IPS-15b (cell line): ENCODE measurements around the gene ALOX12B.

Experiments
- H3K27me3 ChIP-seq: one replicate; pipeline ENCODE4 v1.6.1; 2013; ENCODE audit warnings: low read length; ENCODE audit not compliant: control insufficient read depth, insufficient read depth
- H3K36me3 ChIP-seq: one replicate; pipeline ENCODE4 v1.6.1; 2013; ENCODE audit warnings: low read length; ENCODE audit not compliant: control insufficient read depth, insufficient read depth
- H3K4me1 ChIP-seq: one replicate; pipeline ENCODE4 v1.6.1; 2013; ENCODE audit warnings: mild to moderate bottlenecking, low read length; ENCODE audit not compliant: control insufficient read depth, insufficient read depth
- H3K4me3 ChIP-seq: one replicate; pipeline ENCODE4 v1.5.1; 2013; ENCODE audit warnings: low read depth, low read length
- H3K9ac ChIP-seq: one replicate; pipeline ENCODE4 v1.6.1; 2013; ENCODE audit warnings: low read depth, mild to moderate bottlenecking, low read length
- H3K9me3 ChIP-seq: one replicate; pipeline ENCODE4 v1.6.1; 2013; ENCODE audit warnings: mild to moderate bottlenecking, low read length; ENCODE audit not compliant: control insufficient read depth, insufficient read depth

The ALOX12B gene

DNA sequence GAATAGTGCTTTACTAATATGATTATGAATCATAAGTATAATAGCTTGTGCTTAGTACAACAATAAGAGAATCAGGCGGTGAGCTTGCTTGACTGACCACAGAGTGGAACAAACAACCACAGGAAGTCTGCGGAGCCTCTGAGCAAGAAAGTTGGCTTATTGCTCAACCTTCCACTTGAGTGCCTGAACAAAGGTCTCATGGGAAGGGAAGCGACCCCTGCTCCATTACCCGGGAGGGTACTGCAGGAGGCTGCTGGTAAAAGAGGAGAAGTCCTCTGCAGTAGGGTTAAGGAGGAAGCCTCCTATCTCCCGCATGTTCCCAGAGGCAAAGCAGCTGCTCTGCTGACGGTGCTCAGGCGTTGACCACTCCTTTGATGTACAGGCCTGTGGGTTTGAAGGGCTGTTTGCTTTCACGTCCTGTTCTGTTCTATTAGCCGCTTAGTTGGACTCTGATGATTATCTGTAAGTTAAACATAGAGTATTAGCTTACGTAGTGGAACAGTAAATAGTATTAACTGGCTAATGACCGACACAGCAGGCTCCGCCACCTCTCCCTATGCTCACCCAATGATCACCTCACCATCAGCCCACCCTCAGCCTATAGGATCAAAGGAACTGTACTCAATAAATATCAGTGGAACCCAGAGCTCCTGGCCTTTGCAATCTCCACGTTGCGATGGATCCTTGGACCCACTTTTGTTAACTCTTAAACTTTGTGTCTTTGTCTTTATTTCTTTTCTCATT lies 31.1 kb downstream of the ALOX12B start:
- H3K9me3 ChIP-seq = no peaks in the 10 kb centered on the region
- peaks cover 48% of the 10 kb centered on the region for H3K27me3 ChIP-seq
- peaks cover under 1% of the 10 kb centered on the region for H3K4me1 ChIP-seq
- no peak overlapping the region for H3K9ac ChIP-seq
- no peaks in the 10 kb centered on the region for H3K36me3 ChIP-seq
- H3K4me3 ChIP-seq = no peak overlapping the region

GRCh38 chr17:8055851-8056231 lies 31.7 kb downstream of the ALOX12B start:
- no peaks in the 10 kb centered on the region for H3K9me3 ChIP-seq
- H3K9ac ChIP-seq = no peak overlapping the region
- H3K4me3 ChIP-seq = no peak overlapping the region
- peaks cover 42% of the 10 kb centered on the region for H3K27me3 ChIP-seq
- no peaks in the 10 kb centered on the region for H3K4me1 ChIP-seq
- H3K36me3 ChIP-seq = no peaks in the 10 kb centered on the region

DNA sequence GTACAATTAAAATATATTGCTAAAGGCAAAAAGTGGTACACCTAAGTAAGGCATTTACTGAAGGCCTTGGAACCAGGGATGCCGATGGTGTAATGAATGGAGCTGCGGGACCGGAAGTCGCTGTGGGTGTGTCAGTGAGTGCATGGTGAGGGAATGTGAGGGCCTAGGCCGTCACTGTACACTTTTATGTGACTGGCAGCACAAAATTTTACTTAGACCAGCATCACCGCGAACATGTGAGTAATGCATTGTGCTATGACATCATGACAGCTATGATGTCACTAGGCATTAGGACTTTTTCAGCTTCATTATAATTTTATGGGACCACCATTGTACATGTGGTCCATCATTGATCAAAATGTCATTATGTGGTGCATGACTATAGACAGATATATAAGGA lies 33.9 kb downstream of the ALOX12B start:
- Histone ChIP-seq H3K9me3 (no peaks in the 10 kb centered on the region), H3K27me3 (peaks cover 22% of the 10 kb centered on the region), H3K36me3 (no peaks in the 10 kb centered on the region), H3K4me3 (no peak overlapping the region), H3K4me1 (no peaks in the 10 kb centered on the region), H3K9ac (no peak overlapping the region)

DNA sequence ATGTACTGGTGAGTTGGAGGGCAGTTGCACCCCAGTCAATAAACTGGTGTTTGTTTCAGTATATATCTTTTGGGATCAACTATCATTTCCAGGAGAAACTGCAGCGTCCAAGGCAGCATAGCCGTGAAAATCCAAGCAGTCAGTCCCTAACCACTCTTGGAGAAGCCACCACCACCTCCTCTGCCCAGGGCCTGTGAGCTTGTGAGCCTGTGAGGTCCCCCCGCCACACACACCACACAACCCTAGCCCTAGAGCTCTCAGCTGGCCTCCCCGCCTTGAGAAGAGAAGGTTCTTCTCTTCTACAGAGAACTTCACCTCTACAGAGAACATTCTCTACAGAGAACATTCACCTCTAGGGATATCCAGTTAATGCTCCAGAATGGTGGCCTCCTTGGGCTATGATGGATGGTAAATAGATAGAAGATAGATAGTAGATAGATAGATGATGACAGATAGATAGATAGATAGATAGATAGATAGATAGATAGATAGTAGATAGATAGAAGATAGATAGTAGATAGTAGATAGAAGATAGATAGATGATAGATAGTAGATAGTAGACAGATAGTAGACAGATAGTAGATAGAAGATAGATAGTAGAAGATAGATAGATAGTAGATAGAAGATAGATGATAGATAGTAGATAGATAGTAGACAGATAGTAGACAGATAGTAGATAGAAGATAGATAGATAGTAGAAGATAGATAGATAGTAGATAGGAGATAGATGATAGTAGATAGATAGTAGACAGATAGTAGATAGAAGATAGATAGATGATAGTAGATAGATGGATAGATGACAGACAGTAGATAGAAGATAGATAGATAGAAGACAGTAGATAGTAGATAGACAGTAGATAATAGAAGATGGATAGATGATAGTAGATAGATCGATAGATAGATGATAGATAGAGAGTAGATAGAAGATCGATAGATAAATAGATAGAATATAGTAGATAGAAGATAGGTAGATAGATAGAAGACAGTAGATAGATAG lies 35.0 kb downstream of the ALOX12B start:
- H3K4me1 ChIP-seq = no peaks in the 10 kb centered on the region
- H3K27me3 ChIP-seq = peaks cover 17% of the 10 kb centered on the region
- no peak overlapping the region for H3K9ac ChIP-seq
- no peaks in the 10 kb centered on the region for H3K9me3 ChIP-seq
- no peak overlapping the region for H3K4me3 ChIP-seq
- H3K36me3 ChIP-seq = no peaks in the 10 kb centered on the region

GRCh38 chr17:8051831-8052230 lies 35.7 kb downstream of the ALOX12B start:
- no peak overlapping the region for H3K9ac ChIP-seq
- no peaks in the 10 kb centered on the region for H3K9me3 ChIP-seq
- H3K4me1 ChIP-seq = no peaks in the 10 kb centered on the region
- no peak overlapping the region for H3K4me3 ChIP-seq
- H3K27me3 ChIP-seq = peaks cover 10% of the 10 kb centered on the region
- no peaks in the 10 kb centered on the region for H3K36me3 ChIP-seq

GRCh38 chr17:8048736-8049135 lies 38.8 kb downstream of the ALOX12B start:
- Histone ChIP-seq H3K36me3 (no peaks in the 10 kb centered on the region), H3K4me3 (no peak overlapping the region), H3K27me3 (peaks cover 2% of the 10 kb centered on the region), H3K9ac (no peak overlapping the region), H3K4me1 (no peaks in the 10 kb centered on the region), H3K9me3 (no peaks in the 10 kb centered on the region)

- Histone ChIP-seq H3K36me3 (no peaks in the 10 kb centered on the region), H3K27me3 (peaks cover 2% of the 10 kb centered on the region), H3K4me1 (no peaks in the 10 kb centered on the region), H3K9ac (no peak overlapping the region), H3K9me3 (no peaks in the 10 kb centered on the region), H3K4me3 (no peak overlapping the region)
Observed at GRCh38 chr17:8048236-8048635, 39.3 kb downstream of the ALOX12B start.

DNA sequence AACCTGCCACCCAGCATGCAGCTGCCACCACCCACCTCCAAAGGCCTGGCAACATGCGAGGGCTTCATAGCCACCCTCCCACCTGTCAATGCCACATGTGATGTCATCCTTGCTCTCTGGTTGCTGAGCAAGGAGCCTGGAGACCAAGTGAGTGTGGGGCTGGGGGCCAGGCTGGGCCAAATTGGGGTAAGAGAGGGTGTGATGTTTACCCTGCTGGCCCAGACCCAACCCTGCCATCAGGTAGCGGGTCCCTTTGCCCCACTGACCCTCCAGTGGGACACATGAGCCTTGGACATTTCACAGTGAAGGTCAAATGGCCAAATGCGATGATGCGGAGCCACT lies 39.8 kb downstream of the ALOX12B start:
- Histone ChIP-seq H3K4me3 (no peak overlapping the region), H3K9me3 (no peaks in the 10 kb centered on the region), H3K9ac (no peak overlapping the region), H3K4me1 (no peaks in the 10 kb centered on the region), H3K36me3 (no peaks in the 10 kb centered on the region), H3K27me3 (peaks cover 2% of the 10 kb centered on the region)

DNA sequence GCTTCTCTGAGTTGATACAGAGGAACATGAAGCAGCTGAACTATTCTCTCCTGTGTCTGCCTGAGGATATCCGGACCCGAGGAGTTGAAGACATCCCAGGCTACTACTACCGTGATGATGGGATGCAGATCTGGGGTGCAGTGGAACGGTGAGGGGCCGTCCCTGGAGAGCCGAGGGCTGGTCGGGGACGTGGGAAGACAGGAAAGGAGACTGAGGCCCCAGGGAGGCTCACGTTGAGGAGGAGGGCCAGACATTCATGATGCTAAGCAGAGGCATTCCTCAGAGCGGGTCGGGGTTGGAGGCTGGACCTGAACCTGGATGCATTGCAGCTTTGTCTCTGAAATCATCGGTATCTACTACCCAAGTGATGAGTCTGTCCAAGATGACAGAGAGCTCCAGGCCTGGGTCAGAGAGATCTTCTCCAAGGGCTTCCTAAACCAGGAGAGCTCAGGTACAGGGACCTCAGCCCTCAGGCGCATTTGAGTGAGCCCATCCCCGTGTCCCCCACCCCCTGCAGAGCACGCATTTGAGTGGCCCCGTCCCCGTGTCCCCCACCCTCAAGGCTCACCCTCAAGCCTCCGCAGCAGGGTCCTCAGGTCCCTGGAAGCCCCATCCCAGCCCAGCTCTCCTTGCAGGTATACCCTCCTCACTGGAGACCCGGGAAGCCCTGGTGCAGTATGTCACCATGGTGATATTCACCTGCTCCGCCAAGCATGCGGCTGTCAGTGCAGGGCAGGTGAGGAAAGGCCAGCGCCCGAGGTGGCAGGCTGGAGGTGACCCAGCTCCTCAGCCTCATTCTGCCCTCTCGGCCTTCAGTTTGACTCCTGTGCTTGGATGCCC lies 40.4 kb downstream of the ALOX12B start:
- Histone ChIP-seq H3K4me1 (no peaks in the 10 kb centered on the region), H3K9ac (no peak overlapping the region), H3K4me3 (no peak overlapping the region), H3K9me3 (no peaks in the 10 kb centered on the region), H3K36me3 (no peaks in the 10 kb centered on the region), H3K27me3 (peaks cover 1% of the 10 kb centered on the region)

DNA sequence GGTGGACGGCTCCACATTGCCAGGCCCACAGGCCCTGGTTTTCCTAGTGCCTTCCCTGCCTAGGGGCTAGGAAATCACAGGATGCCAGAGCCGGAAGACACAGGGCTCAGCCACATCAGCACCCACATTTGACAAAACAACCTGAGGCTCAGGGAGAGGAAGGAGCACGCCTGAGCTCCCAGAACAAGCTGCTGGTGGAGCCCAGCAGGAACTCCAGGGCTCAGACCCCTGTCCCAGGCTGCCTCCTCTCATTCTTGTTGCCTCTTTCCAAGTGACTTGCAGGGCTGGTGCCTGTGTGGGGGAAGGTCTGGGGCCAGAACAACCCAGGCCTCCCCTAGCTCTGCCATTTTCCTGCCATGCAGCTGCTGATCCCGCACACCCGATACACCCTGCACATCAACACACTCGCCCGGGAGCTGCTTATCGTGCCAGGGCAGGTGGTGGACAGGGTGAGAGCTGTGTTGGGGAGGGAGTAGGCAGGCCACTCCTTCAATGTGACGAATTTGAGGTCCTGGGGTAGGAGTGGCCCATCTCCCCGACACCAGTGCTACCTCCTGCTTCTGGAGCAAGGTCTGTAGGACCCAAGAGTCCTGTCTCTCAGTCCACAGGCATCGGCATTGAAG lies 41.1 kb downstream of the ALOX12B start:
- H3K36me3 ChIP-seq = no peaks in the 10 kb centered on the region
- H3K4me1 ChIP-seq = no peaks in the 10 kb centered on the region
- no peak overlapping the region for H3K9ac ChIP-seq
- H3K27me3 ChIP-seq = no peaks in the 10 kb centered on the region
- no peak overlapping the region for H3K4me3 ChIP-seq
- no peaks in the 10 kb centered on the region for H3K9me3 ChIP-seq
